SK-N-SH treated with all-trans-retinoic acid at 6 μM for 48 hours (cell line): ENCODE data around the gene RUFY3.

Experiments used
- CSDC2 ChIP-seq: fragments of 250-450 bp; sonication (Bioruptor Pico); IDR thresholded peaks from 2 replicates; pipeline ENCODE4 v1.5.0; 2020; ENCODE audit warnings: mild to moderate bottlenecking, moderate library complexity
- GLIS3 ChIP-seq: fragments of 250-450 bp; sonication (Bioruptor Pico); IDR thresholded peaks from 2 replicates; pipeline ENCODE4 v1.5.0; 2020; ENCODE audit warnings: mild to moderate bottlenecking, moderate library complexity
- ISL1 ChIP-seq: fragments of 250-450 bp; sonication (Bioruptor Pico); IDR thresholded peaks from 2 replicates; pipeline ENCODE4 v2.1.2; 2022; ENCODE audit warnings: mild to moderate bottlenecking, moderate library complexity
- OSR1 ChIP-seq: fragments of 250-450 bp; sonication (Bioruptor Pico); IDR thresholded peaks from 2 replicates; pipeline ENCODE4 v1.8.0; 2022; ENCODE audit warnings: moderate library complexity, mild to moderate bottlenecking, inconsistent platforms
- PATZ1 ChIP-seq: fragments of 250-450 bp; sonication (Bioruptor Pico); IDR thresholded peaks from 2 replicates; pipeline ENCODE4 v1.8.0; 2020; ENCODE audit warnings: mild to moderate bottlenecking, moderate library complexity, borderline replicate concordance
- PPARA ChIP-seq: fragments of 250-450 bp; sonication (Bioruptor Pico); IDR thresholded peaks from 2 replicates; pipeline ENCODE4 v1.5.0; 2020; ENCODE audit warnings: mild to moderate bottlenecking, borderline replicate concordance
- RARB ChIP-seq: fragments of 250-450 bp; sonication (Bioruptor Pico); IDR thresholded peaks from 2 replicates; pipeline ENCODE4 v1.8.0; 2021; ENCODE audit warnings: mild to moderate bottlenecking, moderate library complexity
- SNAI2 ChIP-seq: fragments of 250-450 bp; sonication (Bioruptor Pico); IDR thresholded peaks from 2 replicates; pipeline ENCODE4 v1.5.0; 2020; ENCODE audit warnings: mild to moderate bottlenecking, moderate library complexity
- TCF4 ChIP-seq: fragments of 250-450 bp; sonication (Bioruptor Pico); IDR thresholded peaks from 2 replicates; pipeline ENCODE4 v1.8.0; 2021; ENCODE audit warnings: mild to moderate bottlenecking, moderate library complexity, borderline replicate concordance
- ZNF565 ChIP-seq: fragments of 450-650 bp; formaldehyde crosslinking; conservative IDR thresholded peaks from 2 replicates; pipeline ENCODE4 v1.5.0; 2020; ENCODE audit warnings: low read depth, mild to moderate bottlenecking, moderate library complexity
- ZNF8 ChIP-seq: fragments of 450-650 bp; formaldehyde crosslinking; IDR thresholded peaks from 2 replicates; pipeline ENCODE4 v1.5.0; 2020; ENCODE audit warnings: mild to moderate bottlenecking, moderate library complexity
- TF ChIP-seq, protein P1 (sequence below): fragments of 250-450 bp; sonication (Bioruptor Pico); IDR thresholded peaks from 2 replicates; pipeline ENCODE4 v1.5.0; 2020; ENCODE audit warnings: mild to moderate bottlenecking, moderate library complexity
- TF ChIP-seq, protein P2 (sequence below): fragments of 250-450 bp; sonication (Bioruptor Pico); IDR thresholded peaks from 2 replicates; pipeline ENCODE4 v1.5.1; 2020; ENCODE audit warnings: low read depth, mild to moderate bottlenecking, moderate library complexity

GRCh38 chr4:70754470-70754869 is 32.7 kb downstream of the RUFY3 start:
- TF ChIP-seq ZNF565 (no peak), TCF4 (CRISPR knock-in tag) (no peak), GLIS3 (CRISPR knock-in tag) (no peak), CSDC2 (no peak), PATZ1 (CRISPR knock-in tag) (no peak), RARB (CRISPR knock-in tag) (no peak), ZNF8 (CRISPR knock-in tag) (no peak), OSR1 (no peak), SNAI2 (no peak), ISL1 (no peak), PPARA (CRISPR knock-in tag) (no peak)
- TF ChIP-seq, protein P1, sequence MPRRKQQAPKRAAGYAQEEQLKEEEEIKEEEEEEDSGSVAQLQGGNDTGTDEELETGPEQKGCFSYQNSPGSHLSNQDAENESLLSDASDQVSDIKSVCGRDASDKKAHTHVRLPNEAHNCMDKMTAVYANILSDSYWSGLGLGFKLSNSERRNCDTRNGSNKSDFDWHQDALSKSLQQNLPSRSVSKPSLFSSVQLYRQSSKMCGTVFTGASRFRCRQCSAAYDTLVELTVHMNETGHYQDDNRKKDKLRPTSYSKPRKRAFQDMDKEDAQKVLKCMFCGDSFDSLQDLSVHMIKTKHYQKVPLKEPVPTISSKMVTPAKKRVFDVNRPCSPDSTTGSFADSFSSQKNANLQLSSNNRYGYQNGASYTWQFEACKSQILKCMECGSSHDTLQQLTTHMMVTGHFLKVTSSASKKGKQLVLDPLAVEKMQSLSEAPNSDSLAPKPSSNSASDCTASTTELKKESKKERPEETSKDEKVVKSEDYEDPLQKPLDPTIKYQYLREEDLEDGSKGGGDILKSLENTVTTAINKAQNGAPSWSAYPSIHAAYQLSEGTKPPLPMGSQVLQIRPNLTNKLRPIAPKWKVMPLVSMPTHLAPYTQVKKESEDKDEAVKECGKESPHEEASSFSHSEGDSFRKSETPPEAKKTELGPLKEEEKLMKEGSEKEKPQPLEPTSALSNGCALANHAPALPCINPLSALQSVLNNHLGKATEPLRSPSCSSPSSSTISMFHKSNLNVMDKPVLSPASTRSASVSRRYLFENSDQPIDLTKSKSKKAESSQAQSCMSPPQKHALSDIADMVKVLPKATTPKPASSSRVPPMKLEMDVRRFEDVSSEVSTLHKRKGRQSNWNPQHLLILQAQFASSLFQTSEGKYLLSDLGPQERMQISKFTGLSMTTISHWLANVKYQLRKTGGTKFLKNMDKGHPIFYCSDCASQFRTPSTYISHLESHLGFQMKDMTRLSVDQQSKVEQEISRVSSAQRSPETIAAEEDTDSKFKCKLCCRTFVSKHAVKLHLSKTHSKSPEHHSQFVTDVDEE (CRISPR knock-in tag), result no peak
- TF ChIP-seq, protein P2, sequence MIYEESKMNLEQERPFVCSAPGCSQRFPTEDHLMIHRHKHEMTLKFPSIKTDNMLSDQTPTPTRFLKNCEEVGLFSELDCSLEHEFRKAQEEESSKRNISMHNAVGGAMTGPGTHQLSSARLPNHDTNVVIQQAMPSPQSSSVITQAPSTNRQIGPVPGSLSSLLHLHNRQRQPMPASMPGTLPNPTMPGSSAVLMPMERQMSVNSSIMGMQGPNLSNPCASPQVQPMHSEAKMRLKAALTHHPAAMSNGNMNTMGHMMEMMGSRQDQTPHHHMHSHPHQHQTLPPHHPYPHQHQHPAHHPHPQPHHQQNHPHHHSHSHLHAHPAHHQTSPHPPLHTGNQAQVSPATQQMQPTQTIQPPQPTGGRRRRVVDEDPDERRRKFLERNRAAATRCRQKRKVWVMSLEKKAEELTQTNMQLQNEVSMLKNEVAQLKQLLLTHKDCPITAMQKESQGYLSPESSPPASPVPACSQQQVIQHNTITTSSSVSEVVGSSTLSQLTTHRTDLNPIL, result no peak
